Left lobe of liver (tissue), 2 donors: Measurements from ENCODE around the gene NRXN3. TPM values are rescaled to one million over a fixed set of nuclear protein-coding genes. Genes with fewer than 3 reads are reported as not detected.

Experiments used
- ATAC-seq: fragments of 200-7000 bp; cut with Tn5 transposase; one replicate; pipeline ENCODE4 v1.9.1; 2020; ENCODE audit warnings: mild to moderate bottlenecking, moderate library complexity
- DNase-seq: peaks from one replicate; pipeline ENCODE4 v3.0.0-alpha.2; 2020; ENCODE audit warnings: low spot score
- total RNA-seq: library from RNA; stranded (reverse); gene quantifications from one replicate; pipeline ENCODE4 v1.2.1, GENCODE V29; 2021
- donor health status: DM: no; HTN: no; CAD: no; lungs with moderate emphysema.
- donor health status: DM: no; HTN: yes; CAD: no.

NRXN3 gene
- total RNA-seq, 1 donor from 2014 or later, result 0.20 TPM

DNA sequence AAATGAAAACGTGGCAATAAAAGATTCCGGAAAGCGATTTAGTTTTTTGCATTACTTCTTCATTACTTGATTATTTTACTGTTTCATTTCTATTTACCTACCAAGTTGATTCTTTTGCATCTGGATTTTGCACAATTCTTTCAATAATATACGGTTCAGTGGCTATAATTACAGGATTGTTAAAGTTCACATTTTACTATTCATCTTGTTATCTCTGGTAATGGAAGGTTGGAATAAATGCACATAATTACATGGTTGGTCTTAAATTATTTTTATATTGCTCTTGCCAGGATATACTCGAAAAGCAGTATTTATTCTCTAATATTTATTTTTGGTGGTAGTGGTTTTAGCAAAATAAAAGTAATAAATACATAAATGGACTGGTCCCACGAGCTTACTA, 1203.3 kb downstream of the NRXN3 start:
- no peak for ATAC-seq
- no peak for DNase-seq

DNA sequence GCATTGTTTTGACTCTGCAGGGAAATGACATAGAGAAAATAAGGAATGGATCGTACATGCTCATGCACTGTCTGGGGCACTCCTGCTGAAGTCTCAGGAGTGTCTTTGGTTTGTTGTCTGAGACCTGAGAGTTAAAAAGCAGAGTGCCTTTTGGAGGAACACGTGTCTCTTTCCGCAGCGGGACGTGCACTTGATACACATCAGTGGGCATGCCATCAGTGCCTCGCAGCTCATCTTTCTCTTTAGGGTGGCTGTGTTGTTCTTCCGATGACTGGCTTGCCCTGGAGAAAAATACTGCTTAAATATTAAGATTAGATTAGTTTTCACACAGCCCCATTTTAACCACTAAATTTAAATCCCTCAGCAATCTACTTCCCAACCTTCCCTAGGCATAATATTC, 1205.2 kb downstream of the NRXN3 start:
- ATAC-seq (no peak), DNase-seq (no peak)

DNA sequence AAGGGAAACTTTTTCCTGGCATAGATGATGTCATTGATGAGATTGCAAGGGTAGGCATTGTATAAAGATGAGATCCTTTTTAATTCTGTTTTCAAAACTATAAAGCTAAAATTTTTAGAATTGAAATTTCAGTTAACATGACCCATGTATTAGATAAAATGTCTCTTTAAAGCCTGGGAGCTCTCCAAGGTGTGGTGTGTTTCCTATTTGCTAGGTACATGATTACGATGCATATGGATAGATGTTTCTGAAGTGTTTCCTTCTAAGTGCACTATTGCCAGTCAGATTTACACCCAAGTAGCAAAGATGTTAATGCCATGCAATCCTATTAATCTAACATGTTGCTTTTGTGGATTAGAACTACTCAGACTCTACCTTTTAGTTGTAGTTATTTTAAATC, 1206.4 kb downstream of the NRXN3 start:
- DNase-seq (no peak), ATAC-seq (no peak)

DNA sequence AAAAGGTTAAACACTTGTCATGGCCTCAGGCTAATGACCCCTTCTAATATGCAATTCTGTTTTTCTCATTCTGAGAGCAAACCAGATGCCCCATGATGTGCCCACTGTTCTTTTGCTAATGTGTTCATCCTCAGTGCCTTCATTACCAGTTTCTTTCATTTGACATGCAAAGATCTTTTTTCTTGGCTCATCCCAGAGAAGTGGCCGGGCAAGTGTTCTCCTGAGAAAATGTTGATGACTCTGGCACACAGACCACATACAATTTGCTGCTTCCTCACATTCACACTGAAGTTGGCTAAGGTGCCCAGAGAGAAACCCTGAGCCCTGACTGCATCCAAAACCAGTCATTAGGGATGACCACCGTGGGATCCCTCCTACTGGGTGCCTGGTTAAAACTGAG, 1207.8 kb downstream of the NRXN3 start:
- ATAC-seq, result no peak
- DNase-seq, result no peak

DNA sequence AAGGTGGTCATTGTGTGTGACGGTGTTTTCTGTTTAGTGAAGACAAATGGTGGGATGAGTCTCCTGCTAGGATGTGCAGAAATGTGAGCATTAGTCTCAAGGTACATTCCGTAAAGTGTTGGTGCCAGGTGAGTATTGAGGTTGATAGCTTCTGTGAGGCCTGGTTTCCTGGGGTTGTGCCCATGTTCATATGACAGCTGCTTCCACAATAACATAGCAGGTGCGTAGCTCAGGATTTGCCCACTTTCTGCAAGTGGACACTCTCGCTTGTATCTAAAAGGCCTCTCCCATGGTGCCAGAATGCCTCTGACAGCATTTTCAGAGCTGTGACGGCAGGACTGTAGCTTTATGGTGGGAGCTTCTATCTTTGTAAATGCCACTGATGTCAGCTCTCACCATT, 1209.1 kb downstream of the NRXN3 start:
- no peak for DNase-seq
- ATAC-seq, result no peak

DNA sequence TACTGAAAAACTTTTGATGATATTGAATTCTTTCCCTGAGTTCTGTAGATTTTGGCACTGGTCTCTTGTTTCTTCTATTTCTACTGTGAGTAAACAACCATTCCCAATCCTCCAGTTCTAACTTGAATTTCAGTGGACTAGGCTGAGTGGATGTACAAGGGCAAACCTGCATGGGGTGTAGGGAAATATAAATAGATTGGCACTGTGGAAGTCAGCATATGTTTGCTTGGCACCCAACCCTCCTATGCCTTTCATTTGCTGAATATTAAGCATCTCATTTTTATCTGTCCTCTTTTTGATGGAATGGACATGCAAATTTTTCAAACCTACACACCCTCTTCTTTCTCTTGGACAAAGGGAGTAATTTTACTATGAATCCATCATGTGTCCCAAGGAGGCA, 1212.9 kb downstream of the NRXN3 start:
- DNase-seq (no peak), ATAC-seq (no peak)

DNA sequence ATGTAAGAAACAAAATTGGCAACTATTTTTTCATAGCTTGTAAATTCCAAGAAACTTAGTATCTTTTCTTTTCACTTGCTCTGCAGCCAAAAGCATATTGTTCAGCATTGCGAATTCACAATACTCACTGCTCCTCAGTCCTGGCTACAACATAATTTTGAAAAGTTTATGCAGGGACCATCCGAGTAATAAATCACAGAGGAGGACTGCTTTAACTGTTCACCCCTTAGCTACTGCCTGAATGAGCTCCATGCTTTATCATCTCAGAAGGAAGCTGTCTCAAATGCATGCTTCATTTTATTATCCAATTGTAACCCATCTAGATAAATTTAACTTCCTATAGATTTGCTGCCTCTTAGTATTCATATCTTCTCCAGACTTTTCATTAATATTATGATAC, 1213.3 kb downstream of the NRXN3 start:
- DNase-seq, result no peak
- ATAC-seq, result no peak

DNA sequence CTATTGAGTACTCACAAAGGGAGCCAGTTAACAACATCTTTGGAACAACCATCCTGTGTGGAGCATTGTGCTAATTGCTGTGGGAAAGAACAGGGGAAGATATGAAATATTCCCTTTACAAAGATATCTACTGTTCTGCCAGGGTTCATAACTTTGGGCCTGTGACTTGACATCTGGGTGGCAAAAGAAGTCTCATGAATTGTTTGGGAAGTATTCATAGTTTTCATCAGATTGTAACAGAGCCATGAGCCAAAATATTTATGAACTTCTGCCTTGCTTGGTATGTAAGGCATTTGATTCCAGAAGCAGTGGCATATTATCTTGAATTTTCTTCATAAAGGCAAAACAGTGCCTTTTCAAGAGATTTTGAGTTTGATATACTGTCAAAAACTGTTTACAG, 1224.9 kb downstream of the NRXN3 start:
- ATAC-seq (no peak), DNase-seq (no peak)

DNA sequence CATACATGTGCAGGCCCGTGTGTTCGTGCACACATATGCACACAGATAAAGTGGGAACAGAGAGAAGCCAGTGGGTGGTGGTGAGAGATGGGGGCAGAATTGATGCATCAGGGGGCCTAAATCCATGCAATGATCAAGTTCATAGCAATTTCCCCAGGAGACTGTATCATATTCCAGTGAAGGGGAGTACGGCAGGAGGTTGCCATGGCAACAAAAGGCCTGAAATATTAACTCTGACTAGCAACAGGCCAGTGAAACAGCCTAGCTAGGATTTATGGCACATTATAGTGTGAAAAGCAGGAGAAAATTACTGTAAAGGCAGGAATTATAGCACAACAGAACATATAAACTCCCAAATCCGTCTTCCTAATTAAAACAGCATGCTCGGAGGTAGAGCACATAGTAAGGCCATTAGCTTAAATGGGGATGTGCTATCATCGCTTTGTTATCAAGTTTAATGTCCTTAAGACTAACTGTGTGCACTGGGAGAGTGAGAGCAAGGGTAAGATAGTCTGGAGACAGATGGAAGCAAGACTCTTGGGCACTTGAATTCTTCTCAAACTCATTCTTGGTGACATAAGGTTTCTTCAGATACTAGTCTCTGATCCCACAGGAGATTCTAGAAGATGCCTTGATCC, 1234.8 kb downstream of the NRXN3 start:
- no peak for ATAC-seq
- DNase-seq, result no peak

DNA sequence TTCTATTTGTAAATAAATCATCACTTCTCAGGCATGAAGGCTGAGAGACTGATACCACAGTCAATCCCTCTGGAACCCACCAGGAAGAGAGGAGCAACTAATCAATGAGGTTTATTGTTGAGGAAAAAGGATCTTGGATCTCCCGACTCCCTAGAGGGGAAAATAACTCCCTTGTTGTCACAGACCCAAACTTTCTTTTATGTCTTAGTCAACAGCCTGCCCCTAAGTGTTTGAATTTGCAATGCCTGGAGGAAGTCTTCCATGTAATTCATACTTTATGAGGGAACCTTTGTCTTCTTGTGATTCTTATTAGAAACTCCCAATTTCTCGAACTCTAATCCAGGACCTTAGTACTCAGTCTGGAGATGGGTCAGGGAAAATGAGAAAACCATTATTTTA, 1235.3 kb downstream of the NRXN3 start:
- DNase-seq (no peak), ATAC-seq (no peak)

DNA sequence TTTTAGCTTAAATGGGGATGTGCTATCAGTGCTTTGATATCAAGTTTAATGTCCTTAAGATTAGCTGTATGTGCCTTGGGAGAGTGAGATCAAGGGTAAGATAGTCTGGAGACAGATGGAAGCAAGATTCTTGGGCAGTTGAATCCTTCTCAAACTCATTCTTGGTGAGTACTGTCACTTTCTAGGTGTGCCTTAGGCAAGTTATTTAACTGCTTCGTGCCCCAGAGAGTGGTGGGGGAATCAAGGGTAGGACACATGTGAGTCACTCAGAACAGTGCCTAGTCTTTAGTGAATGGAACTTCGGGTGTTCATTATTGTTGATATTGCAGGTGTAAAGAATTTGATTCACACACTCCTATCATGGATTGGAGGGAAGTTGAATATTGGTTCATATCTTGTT, 1237.4 kb downstream of the NRXN3 start:
- DNase-seq (no peak), ATAC-seq (no peak)

DNA sequence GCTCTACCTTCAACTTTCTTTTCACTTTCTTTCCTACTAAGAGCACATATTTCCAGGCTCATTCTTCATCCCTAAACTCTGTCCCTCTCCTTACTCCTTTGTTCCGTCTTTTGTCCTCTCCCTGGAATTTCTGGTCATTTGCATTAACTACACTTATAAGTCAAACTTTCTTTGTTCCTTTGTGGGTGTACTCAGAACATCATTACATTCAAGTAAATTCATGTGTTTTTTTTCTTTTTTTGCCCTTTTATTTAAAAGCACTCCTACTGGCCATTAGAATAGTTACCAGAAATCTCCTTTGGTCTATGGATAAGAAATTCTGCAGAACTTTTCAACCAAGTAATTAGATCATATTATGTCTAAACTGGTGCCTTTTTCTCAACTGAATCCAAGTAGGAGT, 1238.5 kb downstream of the NRXN3 start:
- no peak for DNase-seq
- no peak for ATAC-seq

DNA sequence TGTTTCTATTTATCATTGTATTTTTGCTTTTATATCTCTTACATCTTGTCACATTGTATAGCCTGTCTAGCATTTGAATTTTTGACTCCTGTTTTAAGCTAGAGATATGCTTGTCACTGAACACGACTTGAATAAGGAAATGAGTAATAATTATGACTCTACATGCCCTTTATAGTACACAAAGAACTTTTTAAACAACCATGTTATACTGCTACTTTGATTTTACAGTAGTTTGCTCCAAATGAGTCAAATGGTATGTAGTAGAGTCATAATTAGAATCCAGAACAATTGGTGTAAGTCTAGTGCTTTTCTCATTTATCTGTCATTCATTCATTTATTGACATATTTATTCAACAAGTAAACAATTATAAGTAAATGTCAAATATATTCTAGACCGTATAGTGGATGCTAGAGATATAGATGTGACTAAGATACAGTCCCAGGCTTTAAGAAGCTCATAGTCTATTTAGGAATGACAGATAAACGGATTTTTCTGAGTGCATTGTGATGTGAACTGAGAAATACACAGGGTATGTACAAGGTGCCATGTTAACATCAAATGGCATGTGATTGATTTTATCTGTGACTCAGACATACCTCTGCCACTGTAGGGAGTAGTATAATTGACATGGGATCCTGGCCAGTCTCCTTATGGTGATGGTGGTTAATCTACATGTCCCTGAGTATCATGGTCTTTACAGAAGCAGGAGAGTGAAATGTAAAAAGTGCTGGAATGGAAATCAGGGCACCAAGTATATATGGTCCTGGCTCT, 1241.4 kb downstream of the NRXN3 start:
- no peak for DNase-seq
- ATAC-seq, result no peak

DNA sequence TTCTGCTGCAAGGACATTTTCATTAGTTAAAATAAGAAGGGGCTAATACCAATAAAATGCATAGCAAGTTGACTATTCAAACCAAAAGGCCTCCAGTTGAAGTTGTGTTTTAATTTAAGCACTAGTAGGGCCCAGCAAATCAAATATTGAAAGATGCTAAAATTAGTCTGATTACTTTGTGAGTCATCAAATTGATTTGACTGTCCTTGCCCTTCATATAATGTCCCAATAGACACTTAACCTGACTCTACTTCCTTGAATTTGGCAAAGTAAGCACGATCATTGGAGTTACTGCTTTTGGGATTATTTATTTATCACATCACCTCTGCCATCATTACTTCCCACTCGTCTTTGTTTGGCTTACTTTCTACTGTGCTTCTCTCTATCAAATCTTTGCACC, 1242.6 kb downstream of the NRXN3 start:
- DNase-seq (no peak), ATAC-seq (no peak)

DNA sequence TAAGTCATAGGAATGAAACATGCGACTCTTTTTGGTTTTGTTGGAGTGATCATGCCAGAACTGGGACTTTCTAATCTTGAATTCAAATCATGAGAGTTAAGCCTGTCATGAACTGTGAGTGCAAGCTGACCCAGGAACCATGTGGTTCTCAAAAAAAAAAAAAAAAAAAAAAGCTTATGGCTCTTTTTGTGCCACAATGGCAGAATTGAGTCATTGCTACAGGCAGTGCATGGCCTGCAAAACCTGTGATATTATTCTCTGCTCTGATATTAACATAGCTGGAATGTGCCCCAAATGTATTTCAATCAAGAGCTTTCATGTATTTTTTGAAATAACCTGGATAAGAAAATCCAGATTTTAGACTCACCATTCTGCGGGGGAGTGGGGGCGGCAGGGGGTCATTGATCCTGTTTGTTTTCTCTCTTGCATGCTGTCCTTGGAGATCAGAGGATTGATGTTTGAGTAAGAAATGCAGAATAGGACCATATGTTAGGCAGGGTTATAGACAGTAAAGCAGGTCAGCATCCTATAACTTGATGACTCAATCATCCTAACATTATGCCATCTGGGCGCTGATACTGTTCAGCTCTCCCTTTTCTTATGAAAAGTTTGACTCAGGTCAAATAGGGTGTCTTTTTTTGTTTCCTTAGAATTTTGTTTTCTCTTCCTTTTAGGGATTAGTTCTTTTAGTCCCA, 1243.7 kb downstream of the NRXN3 start:
- ATAC-seq (no peak), DNase-seq (no peak)

DNA sequence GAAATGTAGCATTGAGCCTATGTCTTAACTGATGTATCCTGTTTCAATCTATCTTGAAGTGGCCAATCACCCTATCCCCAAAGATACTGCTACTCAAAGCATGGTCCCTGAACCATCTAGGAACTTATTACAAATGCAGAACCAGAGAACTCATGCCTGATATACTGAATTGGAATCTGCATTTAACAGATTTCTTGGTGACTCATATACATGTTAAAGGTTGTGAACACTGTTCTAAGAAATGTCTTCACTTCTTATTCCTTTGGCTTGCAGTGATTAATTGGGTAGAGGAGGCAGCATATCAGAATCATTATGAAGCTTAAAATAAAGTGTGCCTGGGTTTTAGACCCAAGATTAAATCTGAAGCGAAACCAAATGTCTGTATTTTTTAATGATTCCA, 1245.6 kb downstream of the NRXN3 start:
- no peak for ATAC-seq
- DNase-seq, result no peak

DNA sequence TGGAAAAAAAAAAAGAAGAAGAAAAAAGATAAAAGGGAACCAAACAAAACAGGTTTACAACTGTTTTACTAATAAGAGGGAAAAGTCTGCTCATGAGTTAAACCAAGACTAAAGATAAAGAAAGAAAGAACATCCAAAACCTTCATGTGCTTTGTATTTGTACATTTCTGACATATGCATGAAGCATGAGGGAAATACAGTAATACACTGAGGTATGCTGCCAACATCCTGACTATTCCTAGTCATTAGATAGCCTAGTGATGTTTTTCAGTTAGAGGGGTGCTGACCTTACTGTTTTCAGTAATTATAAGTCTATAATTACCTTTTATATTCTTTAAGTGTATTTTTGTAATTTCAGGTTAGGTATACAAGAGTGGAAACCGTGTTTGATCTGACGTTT, 1247.8 kb downstream of the NRXN3 start:
- DNase-seq (no peak), ATAC-seq (no peak)

DNA sequence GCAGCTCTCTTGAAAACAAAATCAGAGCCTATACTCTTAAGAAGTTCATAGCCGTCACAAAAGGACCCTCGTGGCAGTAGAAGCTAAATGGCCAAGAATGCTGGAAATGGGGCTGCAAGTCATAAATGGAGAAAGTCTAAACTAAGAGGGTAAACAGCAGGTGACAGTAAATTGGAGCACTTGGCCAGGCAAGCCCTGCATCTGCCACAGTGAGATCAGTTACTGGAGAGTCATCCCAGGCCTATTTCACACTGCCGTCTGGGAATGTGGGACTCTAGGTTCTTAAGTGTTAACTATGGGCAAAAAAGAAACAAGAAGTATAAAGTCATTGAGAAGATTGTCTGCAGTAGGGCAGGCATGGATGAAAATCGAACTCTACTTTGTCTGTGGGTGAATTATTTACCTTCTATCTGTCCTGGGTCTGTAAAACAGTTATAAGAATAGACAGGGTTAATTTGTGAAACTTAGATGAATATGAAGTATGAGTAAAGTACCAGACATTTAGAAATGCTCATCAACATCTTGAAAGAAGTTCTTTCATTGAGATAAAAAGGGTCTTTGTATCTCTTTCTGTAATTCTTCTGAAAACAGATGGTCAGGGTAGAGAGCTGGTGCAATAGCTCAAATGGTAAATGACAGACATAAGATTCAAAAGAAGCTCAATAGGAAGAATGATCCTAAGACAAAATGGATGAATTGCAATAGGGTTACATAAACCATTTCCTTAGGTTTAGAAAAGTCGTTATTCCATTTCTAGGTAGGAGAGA, 1248.7 kb downstream of the NRXN3 start:
- ATAC-seq, result no peak

DNA sequence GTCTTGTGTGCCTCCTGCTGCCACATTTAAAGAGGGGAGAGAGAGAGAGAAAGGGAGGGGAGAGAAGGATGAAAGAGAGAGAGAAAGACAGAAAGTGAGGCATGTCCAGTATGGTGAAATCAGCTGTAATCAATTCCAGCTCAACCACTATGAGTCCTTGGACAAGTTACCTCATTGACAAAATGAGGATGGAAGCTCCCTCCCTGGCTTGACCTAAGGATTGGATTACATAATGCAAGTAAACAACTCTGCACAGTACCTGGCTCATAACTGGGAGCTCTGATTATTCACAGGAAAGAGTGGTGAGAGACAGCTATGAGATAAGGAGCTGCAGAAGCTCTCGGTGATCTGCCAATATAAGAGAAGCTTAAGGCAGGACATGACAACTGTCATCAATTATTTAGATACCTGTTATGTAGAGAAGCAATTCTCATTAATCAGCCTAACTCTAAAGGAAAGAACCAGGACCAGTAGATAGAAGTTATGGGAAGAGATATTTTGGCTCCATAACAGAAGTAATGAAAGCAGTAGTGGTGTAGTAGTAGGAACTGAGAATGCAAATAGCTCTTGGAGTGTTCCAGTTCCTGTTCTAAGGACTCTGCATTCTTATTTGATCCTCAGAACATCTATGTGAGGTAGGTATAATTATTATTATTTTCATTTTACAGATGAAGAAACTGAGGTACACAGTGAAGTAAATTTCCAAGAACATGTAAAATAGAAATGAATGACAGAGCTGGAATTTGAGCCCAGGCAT, 1249.6 kb downstream of the NRXN3 start:
- no peak for DNase-seq
- peak; percentile 72 for ATAC-seq

More for the DNA sequence above, 1248.7 kb downstream of the NRXN3 start:
- DNase-seq, result no peak

DNA sequence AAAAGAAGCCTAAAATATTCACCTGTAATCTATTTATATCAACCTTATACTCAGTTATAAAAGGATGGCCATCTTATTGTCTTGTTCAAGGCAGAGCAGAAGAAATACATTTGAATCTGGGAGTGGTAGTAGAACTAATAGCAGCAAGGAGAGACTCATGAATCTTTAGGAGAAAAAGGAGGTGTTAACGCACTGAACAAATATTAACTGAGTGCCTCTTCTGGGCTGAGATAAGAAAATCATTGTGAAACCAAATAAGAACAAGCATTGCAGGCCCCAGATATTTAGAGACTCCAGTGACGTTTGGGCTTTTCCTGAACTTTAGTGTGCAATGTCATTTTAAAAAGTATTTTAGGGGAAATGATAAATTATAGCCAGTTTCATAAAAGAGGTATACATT, 1250.6 kb downstream of the NRXN3 start:
- no peak for DNase-seq
- no peak for ATAC-seq

DNA sequence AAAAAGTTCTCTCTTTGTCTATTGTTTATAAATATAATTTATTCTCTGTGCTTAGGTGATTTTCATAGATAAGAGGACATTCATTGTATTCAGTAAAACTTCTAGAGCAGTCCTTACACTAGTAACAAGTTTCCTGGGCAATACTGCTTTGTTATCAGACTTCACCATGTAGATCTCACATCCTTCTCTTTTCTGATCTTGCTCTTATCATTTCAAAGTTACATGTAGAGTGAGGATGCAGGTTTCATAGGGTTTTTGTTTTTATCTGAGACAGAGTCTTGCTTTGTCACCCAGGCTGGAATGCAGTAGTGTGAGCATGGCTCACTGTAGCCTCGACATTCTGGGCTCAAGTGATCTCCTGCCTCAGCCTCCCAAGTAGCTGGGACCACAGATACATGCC, 1251.6 kb downstream of the NRXN3 start:
- no peak for ATAC-seq

More for the DNA sequence above, 1251.6 kb downstream of the NRXN3 start:
- DNase-seq, result no peak
